GM23338 (cell line): ENCODE results near the gene DPPA4. TPM values are rescaled to one million over a fixed set of nuclear protein-coding genes. Genes with fewer than 3 reads are reported as not detected.

Experiments used
- ATAC-seq: fragments of 200-7000 bp; cut with Tn5 transposase; 3 replicates; pipeline ENCODE4 v1.9.1; 2020
- DNase-seq: peaks from one replicate; pipeline ENCODE4 v3.0.0-alpha.2; 2015; ENCODE audit warnings: low spot score
- H2AFZ ChIP-seq: fragments of 200-600 bp; sonication (generic); 2 replicates; pipeline ENCODE4 v1.8.0; 2016; ENCODE audit warnings: antibody characterized with exemption, mild to moderate bottlenecking, moderate library complexity
- H3F3A ChIP-seq: fragments of 200-600 bp; sonication (generic); replicated peaks from 2 replicates; pipeline ENCODE4 v1.8.0; 2017; ENCODE audit warnings: antibody characterized with exemption, mixed run types, low read depth
- H3K27ac ChIP-seq: fragments of 200-600 bp; sonication (generic); 2 replicates; pipeline ENCODE4 v1.6.1; 2016; ENCODE audit warnings: low read depth
- H3K27me3 ChIP-seq: fragments of 200-600 bp; sonication (generic); 2 replicates; pipeline ENCODE4 v1.8.0; 2016; ENCODE audit warnings: mild to moderate bottlenecking, mixed run types, moderate library complexity; ENCODE audit not compliant: insufficient read depth
- H3K36me3 ChIP-seq: fragments of 200-600 bp; sonication (generic); 2 replicates; pipeline ENCODE4 v1.8.0; 2016; ENCODE audit warnings: mild to moderate bottlenecking; ENCODE audit not compliant: insufficient read depth
- H3K4me1 ChIP-seq: fragments of 200-600 bp; sonication (generic); 2 replicates; pipeline ENCODE4 v1.8.0; 2016; ENCODE audit warnings: mild to moderate bottlenecking, moderate library complexity; ENCODE audit not compliant: insufficient read depth
- H3K4me2 ChIP-seq: fragments of 200-600 bp; sonication (generic); 2 replicates; pipeline ENCODE4 v1.7.1; 2017; ENCODE audit warnings: mixed run types
- H3K4me3 ChIP-seq: fragments of 200-600 bp; sonication (generic); 2 replicates; pipeline ENCODE4 v1.6.1; 2016; ENCODE audit warnings: mixed run types
- H3K79me2 ChIP-seq: fragments of 200-600 bp; sonication (generic); replicated peaks from 2 replicates; pipeline ENCODE4 v1.8.0; 2017; ENCODE audit warnings: mild to moderate bottlenecking; ENCODE audit not compliant: insufficient read depth
- H3K9me2 ChIP-seq: fragments of 200-600 bp; sonication (generic); 2 replicates; pipeline ENCODE4 v1.8.0; 2017; ENCODE audit not compliant: insufficient read depth
- H4K20me1 ChIP-seq: fragments of 200-600 bp; sonication (generic); replicated peaks from 2 replicates; pipeline ENCODE4 v1.8.0; 2017; ENCODE audit warnings: mild to moderate bottlenecking; ENCODE audit not compliant: insufficient read depth
- H3K27ac Mint-ChIP-seq: 2 replicates; pipeline ENCODE4 v1.8.0; 2020; ENCODE audit warnings: inconsistent platforms, mild to moderate bottlenecking, moderate library complexity, mixed read lengths
- H3K27me3 Mint-ChIP-seq: 3 replicates; pipeline ENCODE4 v1.8.0; 2022; ENCODE audit warnings: low read depth, mild to moderate bottlenecking, moderate library complexity, mixed read lengths, inconsistent platforms; ENCODE audit not compliant: insufficient read depth, poor library complexity
- H3K36me3 Mint-ChIP-seq: 3 replicates; pipeline ENCODE4 v1.8.0; 2021; ENCODE audit warnings: low read depth, mild to moderate bottlenecking, inconsistent platforms, moderate library complexity, mixed read lengths
- H3K4me1 Mint-ChIP-seq: 3 replicates; pipeline ENCODE4 v1.8.0; 2020; ENCODE audit warnings: mild to moderate bottlenecking, inconsistent platforms, mixed read lengths
- H3K4me3 Mint-ChIP-seq: 3 replicates; pipeline ENCODE4 v1.8.0; 2021; ENCODE audit warnings: moderate library complexity, mild to moderate bottlenecking, inconsistent platforms, mixed read lengths
- H3K9me3 Mint-ChIP-seq: 3 replicates; pipeline ENCODE4 v1.8.0; 2020; ENCODE audit warnings: moderate library complexity, mild to moderate bottlenecking, inconsistent platforms, mixed read lengths
- CREB1 ChIP-seq: fragments of 250-450 bp; sonication (Bioruptor Pico); IDR thresholded peaks from 2 replicates; pipeline ENCODE4 v1.5.0; 2020; ENCODE audit warnings: low read depth, mild to moderate bottlenecking, moderate library complexity
- EZH2phosphoT487 ChIP-seq: fragments of 200-600 bp; sonication (generic); IDR thresholded peaks from one replicate; pipeline ENCODE4 v1.8.1; 2018; ENCODE audit warnings: antibody characterized with exemption; ENCODE audit not compliant: unreplicated experiment
- JUNB ChIP-seq: IDR thresholded peaks from one replicate; pipeline ENCODE4 v1.6.1; 2016; ENCODE audit warnings: antibody characterized with exemption; ENCODE audit not compliant: unreplicated experiment
- NANOG ChIP-seq: IDR thresholded peaks from 2 replicates; pipeline ENCODE4 v1.6.1; 2016; ENCODE audit warnings: antibody characterized with exemption, borderline replicate concordance
- POLR2AphosphoS5 ChIP-seq: IDR thresholded peaks from 2 replicates; pipeline ENCODE4 v1.6.1; 2016; ENCODE audit warnings: antibody characterized with exemption, low read depth
- REST ChIP-seq: IDR thresholded peaks from one replicate; pipeline ENCODE4 v1.6.1; 2018; ENCODE audit warnings: antibody characterized with exemption; ENCODE audit not compliant: unreplicated experiment
- STAT1 ChIP-seq: IDR thresholded peaks from one replicate; pipeline ENCODE4 v1.6.1; 2016; ENCODE audit warnings: antibody characterized with exemption; ENCODE audit not compliant: unreplicated experiment
- ZNF114 ChIP-seq: fragments of 250-450 bp; sonication (Bioruptor Pico); IDR thresholded peaks from 2 replicates; pipeline ENCODE4 v1.5.0; 2020; ENCODE audit warnings: mild to moderate bottlenecking, moderate library complexity
- polyA plus RNA-seq: library from polyadenylated mRNA; unstranded; fragments of >200 nt; fragmentation: Nextera tagmentation; extraction: Ambion mirVana; gene quantifications from 2 replicates; pipeline ENCODE4 v1.2.1, GENCODE V29; 2016
- total RNA-seq: library from RNA; depleted of rRNA; stranded (reverse); fragments of >200 nt; shearing (Covaris generic); gene quantifications from 2 replicates; pipeline ENCODE4 v1.2.3, GENCODE V29; 2014

The DPPA4 gene
- total and polyA plus RNA-seq, 2 experiments from 2014 or later: 546 to 878 TPM

- H3K36me3 Mint-ChIP-seq: peaks cover 86% of the 10 kb centered on the region
- peak overlapping the region; percentile 88 for H3K4me2 ChIP-seq
- no peak for ATAC-seq
Measured at GRCh38 chr3:109334572-109334971, 2.8 kb downstream of the DPPA4 start.

GRCh38 chr3:109331692-109332091 is 5.7 kb downstream of the DPPA4 start:
- H4K20me1 ChIP-seq: peaks cover 84% of the 10 kb centered on the region
- H3K4me3 ChIP-seq: peak overlapping the region; percentile 96
- peaks cover 64% of the 10 kb centered on the region for H3K4me1 ChIP-seq
- peaks cover 53% of the 10 kb centered on the region for H3K4me1 Mint-ChIP-seq
- peak overlapping the region; percentile 88 for H3K4me2 ChIP-seq
- peak overlapping the region; percentile 49; the same call in 1 of the 2 replicates for H3K27ac Mint-ChIP-seq
- ATAC-seq (no peak), DNase-seq (no peak)
- H3K36me3 Mint-ChIP-seq: peaks cover 100% of the 10 kb centered on the region
- peaks cover 58% of the 10 kb centered on the region for H3K27me3 Mint-ChIP-seq
- H3K27me3 ChIP-seq: no peaks in the 10 kb centered on the region
- H3K4me3 Mint-ChIP-seq: peak overlapping the region; percentile 98
- peak overlapping the region; percentile 74 for H3K27ac ChIP-seq
- H3K79me2 ChIP-seq: peaks cover 95% of the 10 kb centered on the region
- no peak for TF ChIP-seq REST
- no peak for TF ChIP-seq STAT1
- no peak for TF ChIP-seq JUNB
- TF ChIP-seq EZH2phosphoT487: no peak
- no peak for TF ChIP-seq CREB1
- no peak for TF ChIP-seq NANOG
- TF ChIP-seq ZNF114 (CRISPR knock-in tag): no peak
- peaks cover 94% of the 10 kb centered on the region for H3K36me3 ChIP-seq
- H3K9me2 ChIP-seq: no peaks in the 10 kb centered on the region
- H3K9me3 Mint-ChIP-seq: peaks cover 18% of the 10 kb centered on the region; the same call in 2 of the 3 replicates
- no peak overlapping the region for H2AFZ ChIP-seq
- H3F3A ChIP-seq: peaks cover 69% of the 10 kb centered on the region

More at GRCh38 chr3:109334572-109334971, 2.8 kb downstream of the DPPA4 start:
- H3K4me3 ChIP-seq: peak overlapping the region; percentile 96
- H3K4me3 Mint-ChIP-seq: peak overlapping the region; percentile 98
- peak overlapping the region; percentile 87 for H3K27ac Mint-ChIP-seq
- H3K27ac ChIP-seq: peak overlapping the region; percentile 88
- H2AFZ ChIP-seq: no peak overlapping the region
- H3K27me3 Mint-ChIP-seq: peaks cover 58% of the 10 kb centered on the region
- peaks cover 42% of the 10 kb centered on the region for H3K4me1 Mint-ChIP-seq
- H3K27me3 ChIP-seq: no peaks in the 10 kb centered on the region
- peaks cover 45% of the 10 kb centered on the region for H3F3A ChIP-seq
- H3K79me2 ChIP-seq: peaks cover 96% of the 10 kb centered on the region
- H4K20me1 ChIP-seq: peaks cover 60% of the 10 kb centered on the region
- peaks cover 25% of the 10 kb centered on the region for H3K9me3 Mint-ChIP-seq
- DNase-seq: no peak
- H3K9me2 ChIP-seq: no peaks in the 10 kb centered on the region
- H3K4me1 ChIP-seq: peaks cover 49% of the 10 kb centered on the region
- peaks cover 66% of the 10 kb centered on the region for H3K36me3 ChIP-seq
- TF ChIP-seq EZH2phosphoT487 (no peak), POLR2AphosphoS5 (peak; percentile 28; the same call in 1 of the 2 replicates)
